Pancreas (tissue), 10 donors: ENCODE data around the gene ZSCAN21. TPM values are rescaled to one million over a fixed set of nuclear protein-coding genes. Genes with fewer than 3 reads are reported as not detected.

Experiments
- ATAC-seq, 4 donors: fragments of 200-7000 bp; cut with Tn5 transposase; one replicate each; pipeline versions ENCODE4 v1.8.0 to v1.9.1; 2020; ENCODE audit warnings: mild to moderate bottlenecking in 4 of 4, moderate library complexity in 4 of 4
- DNase-seq, 6 donors: peaks; one replicate each; pipeline ENCODE4 v3.0.0-alpha.2; 2020
- FAIRE-seq: peaks from 2 replicates; lab custom pipeline; 2012; peaks lifted over from hg19 to GRCh38; lab: Jason Lieb, UNC
- H3K27ac ChIP-seq, 4 donors: fragments of 200-600 bp; sonication (generic); 1 replicate in 3 of 4; 2 replicates in 1 of 4; pipeline versions ENCODE4 v1.5.0 to v1.8.0; 2020
- H3K27me3 ChIP-seq, 4 donors: fragments of 200-600 bp; one replicate each; pipeline ENCODE4 v1.8.0; 2021
- H3K36me3 ChIP-seq, 3 donors: fragments of 200-600 bp; sonication (generic) in 1 of 3; one replicate each; pipeline versions ENCODE4 v1.5.0 to v1.8.0; 2020 to 2021
- H3K4me1 ChIP-seq, 3 donors: fragments of 200-600 bp; one replicate each; pipeline ENCODE4 v1.8.0; 2021
- H3K4me3 ChIP-seq, 4 donors: fragments of 200-600 bp; sonication (generic) in 2 of 4; one replicate each; pipeline versions ENCODE4 v1.5.0 to v1.8.0; 2020 to 2021
- H3K9me3 ChIP-seq, 4 donors: fragments of 200-600 bp; one replicate each; pipeline ENCODE4 v1.8.0; 2021
- WGBS, 2 donors: extraction: QIAGEN DNeasy Blood & Tissue Kit; methylation state at CpG; one replicate each; pipeline ENCODE4 v1.1.7; 2013; 5-methylcytosine and 5-hydroxymethylcytosine counted together
- intact Hi-C, 3 donors: fragments of 100-400 bp; cut with DNase I; formaldehyde crosslinking; loops; one replicate each; pipeline versions ENCODE4 v1.11.1 to v1.14.2; 2022
- polyA plus RNA-seq, 2 donors: library from polyadenylated mRNA; stranded (reverse); fragments of 200-250 nt; gene quantifications; one replicate each; pipeline ENCODE4 v1.2.3, GENCODE V29; 2013
- total RNA-seq, 6 donors: library from RNA; stranded (reverse); fragmentation: NEBNext Ultra II Directional in 4 of 6; extraction: Animal tissue kit (Norgen Biotek cat#: 25700) in 4 of 6; gene quantifications; one replicate each; pipeline versions ENCODE4 v1.2.1 to v1.2.4, GENCODE V29; 2021 to 2023
- TF ChIP-seq, protein P1 (sequence below), 4 donors: fragments of 200-600 bp; sonication (generic) in 3 of 4; IDR thresholded peaks; one replicate each; pipeline versions ENCODE4 v1.5.0 to v1.8.0; 2021; ENCODE audit warnings: antibody characterized with exemption in 4 of 4
- donor health status: healthy with polysubstance abuse.
- donor health status: DM: no; HTN: no; CAD: no; lungs with moderate emphysema.
- donor health status: DM: no; HTN: no; CAD: no.
- donor health status: control.
- donor health status: control.
- donor health status: Bipolar disorder and iron deficiency.
- donor health status: DM: yes; HTN: yes; CAD: no.
- donor health status: DM: no; HTN: no; CAD: no.
- donor health status: DM: no; HTN: no; CAD: no.
- donor health status: DM: yes; HTN: yes; CAD: no.

ZSCAN21 gene
- total and polyA plus RNA-seq, 8 donors: 3.8 to 11.8 (median 6.6) TPM

DNA sequence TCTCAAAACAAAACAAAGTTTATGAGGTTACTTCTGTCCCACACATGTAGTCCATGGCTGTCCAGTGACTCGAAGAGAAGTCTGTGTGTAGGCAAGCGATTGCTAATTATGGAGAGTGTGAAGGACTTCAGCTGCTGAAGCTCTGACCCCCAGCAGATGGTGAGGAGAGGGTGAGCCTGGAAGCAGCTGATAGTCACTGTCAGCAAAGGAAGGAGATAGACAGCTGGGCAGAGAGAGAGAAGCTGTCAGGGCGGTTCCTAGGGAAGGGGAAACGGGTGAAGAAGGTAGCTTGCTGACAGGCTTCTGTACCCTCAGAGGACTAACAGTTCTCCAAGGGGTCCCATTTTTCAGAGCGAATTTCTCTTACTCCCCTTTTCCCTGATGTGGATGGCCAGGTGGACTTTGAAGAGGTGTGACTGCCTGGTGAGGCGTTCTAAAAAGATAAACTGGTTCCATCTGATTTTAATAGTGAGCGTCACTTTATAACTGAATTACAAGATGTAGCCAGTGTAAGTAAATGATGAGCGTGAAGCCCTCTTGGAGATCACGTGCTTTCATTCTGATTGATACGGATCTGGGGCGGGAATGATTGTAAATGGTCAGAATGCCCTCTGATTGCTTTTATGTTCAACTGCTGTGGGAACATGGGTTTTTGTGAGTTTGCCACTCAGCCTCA is 12.1 kb downstream of the ZSCAN21 start:
- no peak for DNase-seq
- no peak for FAIRE-seq
- whole genome bisulfite sequencing, 2 donors: 93 to 95% methylated on average over 11 of the region's 11 CpGs
- no peaks in the 10 kb centered on the region for H3K4me1 ChIP-seq
- H3K9me3 ChIP-seq: no peaks in the 10 kb centered on the region
- TF ChIP-seq, protein P1, sequence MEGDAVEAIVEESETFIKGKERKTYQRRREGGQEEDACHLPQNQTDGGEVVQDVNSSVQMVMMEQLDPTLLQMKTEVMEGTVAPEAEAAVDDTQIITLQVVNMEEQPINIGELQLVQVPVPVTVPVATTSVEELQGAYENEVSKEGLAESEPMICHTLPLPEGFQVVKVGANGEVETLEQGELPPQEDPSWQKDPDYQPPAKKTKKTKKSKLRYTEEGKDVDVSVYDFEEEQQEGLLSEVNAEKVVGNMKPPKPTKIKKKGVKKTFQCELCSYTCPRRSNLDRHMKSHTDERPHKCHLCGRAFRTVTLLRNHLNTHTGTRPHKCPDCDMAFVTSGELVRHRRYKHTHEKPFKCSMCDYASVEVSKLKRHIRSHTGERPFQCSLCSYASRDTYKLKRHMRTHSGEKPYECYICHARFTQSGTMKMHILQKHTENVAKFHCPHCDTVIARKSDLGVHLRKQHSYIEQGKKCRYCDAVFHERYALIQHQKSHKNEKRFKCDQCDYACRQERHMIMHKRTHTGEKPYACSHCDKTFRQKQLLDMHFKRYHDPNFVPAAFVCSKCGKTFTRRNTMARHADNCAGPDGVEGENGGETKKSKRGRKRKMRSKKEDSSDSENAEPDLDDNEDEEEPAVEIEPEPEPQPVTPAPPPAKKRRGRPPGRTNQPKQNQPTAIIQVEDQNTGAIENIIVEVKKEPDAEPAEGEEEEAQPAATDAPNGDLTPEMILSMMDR (IDR thresholded peaks at IDR 0.05): no peak
- ATAC-seq: no peak
- H3K4me3 ChIP-seq: no peak overlapping the region
- peaks cover 0 to 42% (median 10%) of the 10 kb centered on the region in 3 donors for H3K36me3 ChIP-seq
- intact Hi-C loops: no loop called here
- no peaks in the 10 kb centered on the region for H3K27me3 ChIP-seq
- H3K27ac ChIP-seq: no peak overlapping the region

DNA sequence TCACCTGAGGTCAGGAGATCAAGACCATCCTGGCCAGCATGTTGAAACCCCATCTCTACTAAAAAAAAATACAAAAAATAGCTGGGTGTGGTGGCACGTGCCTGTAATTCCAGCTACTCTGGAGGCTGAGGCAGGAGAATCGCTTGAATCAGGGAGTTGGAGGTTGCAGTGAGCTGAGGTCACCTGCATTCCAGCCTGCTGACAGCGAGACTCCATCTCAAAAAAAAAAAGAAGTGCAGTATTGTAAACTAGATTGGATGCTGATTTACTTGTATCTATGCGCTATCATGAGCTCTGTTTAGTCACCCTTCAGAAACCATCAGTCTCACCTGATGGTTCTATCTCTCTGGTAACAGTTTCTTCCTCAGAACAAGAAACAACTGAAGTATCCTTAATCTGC is 13.8 kb downstream of the ZSCAN21 start:
- 94 to 98% methylated on average over 4 of the region's 4 CpGs for WGBS, 2 donors
- no peaks in the 10 kb centered on the region for H3K4me1 ChIP-seq
- H3K9me3 ChIP-seq: no peaks in the 10 kb centered on the region
- H3K27ac ChIP-seq: no peak overlapping the region
- FAIRE-seq (no peak), DNase-seq (no peak), ATAC-seq (no peak)
- intact Hi-C loops: no loop called here
- H3K36me3 ChIP-seq: peaks cover 0 to 32% (median 2%) of the 10 kb centered on the region in 3 donors
- H3K27me3 ChIP-seq: no peaks in the 10 kb centered on the region
- no peak overlapping the region for H3K4me3 ChIP-seq
- TF ChIP-seq, protein P1 (IDR thresholded peaks at IDR 0.05): no peak

DNA sequence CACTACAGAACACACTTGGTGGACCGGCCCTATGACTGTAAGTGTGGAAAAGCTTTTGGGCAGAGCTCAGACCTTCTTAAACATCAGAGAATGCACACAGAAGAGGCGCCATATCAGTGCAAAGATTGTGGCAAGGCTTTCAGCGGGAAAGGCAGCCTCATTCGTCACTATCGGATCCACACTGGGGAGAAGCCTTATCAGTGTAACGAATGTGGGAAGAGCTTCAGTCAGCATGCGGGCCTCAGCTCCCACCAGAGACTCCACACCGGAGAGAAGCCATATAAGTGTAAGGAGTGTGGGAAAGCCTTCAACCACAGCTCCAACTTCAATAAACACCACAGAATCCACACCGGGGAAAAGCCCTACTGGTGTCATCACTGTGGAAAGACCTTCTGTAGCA is 14.6 kb downstream of the ZSCAN21 start:
- Histone ChIP-seq H3K4me1 (no peaks in the 10 kb centered on the region), H3K27me3 (no peaks in the 10 kb centered on the region), H3K27ac (no peak overlapping the region), H3K4me3 (no peak overlapping the region), H3K36me3 (peaks cover 0 to 26% (median 0%) of the 10 kb centered on the region in 3 donors), H3K9me3 (no peaks in the 10 kb centered on the region)
- TF ChIP-seq, protein P1 (IDR thresholded peaks at IDR 0.05): no peak
- FAIRE-seq (no peak), DNase-seq (no peak), ATAC-seq (no peak)
- WGBS, 2 donors: 85 to 91% methylated on average over 9 of the region's 9 CpGs
- intact Hi-C loops: no loop called here

DNA sequence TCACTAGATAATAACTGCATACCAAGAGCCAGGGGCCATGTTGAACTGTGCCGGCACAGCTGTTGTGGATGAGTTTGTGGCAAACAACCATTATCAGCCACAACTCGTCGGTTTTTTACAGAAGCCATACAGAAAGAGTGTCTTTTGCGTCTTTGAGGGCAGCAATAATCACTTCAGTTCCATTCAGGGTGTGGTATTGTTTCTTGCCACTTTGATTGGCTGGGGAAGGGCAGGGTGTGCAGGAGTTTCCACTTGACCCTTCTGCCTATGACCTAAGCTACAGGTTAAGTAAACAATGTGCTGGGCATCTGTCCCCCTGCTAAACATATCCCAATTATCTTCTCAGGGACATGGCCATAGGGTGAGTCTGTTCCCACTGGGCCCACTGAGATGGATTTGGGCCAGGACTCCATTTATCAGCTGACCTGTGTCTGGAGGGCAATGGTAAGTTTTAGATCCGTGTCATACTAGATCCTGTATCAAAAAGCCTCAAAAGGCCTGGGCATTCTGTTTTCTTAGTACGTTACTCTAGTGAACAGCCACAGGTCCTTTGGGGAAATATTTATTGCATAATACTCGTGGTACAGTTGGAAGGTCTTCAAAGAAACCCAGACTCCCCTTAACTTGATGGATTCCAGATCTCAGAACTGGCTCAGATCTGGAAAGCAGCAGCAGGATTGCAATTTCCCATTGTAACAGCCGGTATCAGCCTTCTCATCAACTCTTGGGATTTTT is 16.0 kb downstream of the ZSCAN21 start:
- FAIRE-seq (no peak), ATAC-seq (peak in 3 of 4 donors; percentile 50 to 53 (median 52)), DNase-seq (no peak)
- Histone ChIP-seq H3K4me3 (no peak overlapping the region), H3K36me3 (peaks cover 0 to 32% (median 9%) of the 10 kb centered on the region in 3 donors), H3K27me3 (no peaks in the 10 kb centered on the region), H3K9me3 (no peaks in the 10 kb centered on the region), H3K27ac (no peak overlapping the region), H3K4me1 (no peaks in the 10 kb centered on the region)
- intact Hi-C loops: no loop called here
- TF ChIP-seq, protein P1 (IDR thresholded peaks at IDR 0.05): no peak
- 59 to 60% methylated on average over 8 of the region's 8 CpGs for WGBS, 2 donors

DNA sequence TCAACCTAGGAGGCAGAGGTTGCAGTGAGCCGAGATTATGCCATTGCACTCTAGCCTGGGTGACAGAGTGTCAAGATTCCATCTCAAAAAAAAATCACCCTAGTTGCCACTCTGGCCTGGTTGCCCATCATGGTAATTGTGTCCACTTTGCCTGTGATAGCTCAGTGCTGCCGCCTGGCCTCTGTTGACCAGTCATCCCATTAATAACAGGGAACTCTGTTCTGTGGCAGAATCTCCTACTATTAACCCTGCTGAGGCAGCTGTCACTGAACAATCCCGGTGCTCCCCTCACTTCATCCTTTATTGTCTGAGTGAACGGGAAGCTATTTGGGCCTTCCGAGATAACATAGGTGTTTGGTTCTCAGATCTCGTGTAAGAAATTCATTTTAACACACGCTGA is 17.4 kb downstream of the ZSCAN21 start:
- H3K9me3 ChIP-seq: peaks cover 0 to 2% (median 0%) of the 10 kb centered on the region in 4 donors
- no peak overlapping the region for H3K4me3 ChIP-seq
- no peaks in the 10 kb centered on the region for H3K27me3 ChIP-seq
- no peaks in the 10 kb centered on the region for H3K4me1 ChIP-seq
- 90 to 91% methylated on average over 7 of the region's 7 CpGs for WGBS, 2 donors
- DNase-seq (no peak), ATAC-seq (no peak), FAIRE-seq (no peak)
- no peak overlapping the region for H3K27ac ChIP-seq
- peaks cover 11 to 45% (median 23%) of the 10 kb centered on the region in 3 donors for H3K36me3 ChIP-seq
- intact Hi-C loops: no loop called here
- TF ChIP-seq, protein P1 (IDR thresholded peaks at IDR 0.05): no peak
